HG03442 (cell line): Measurements from ENCODE around the gene SEC24A.
A peak's percentile ranks its signal among the peaks of the same experiment; 100 is the strongest.
"Not testable (repeated sequence)": the region's sequence is repeated elsewhere in the genome, so short reads cannot be mapped to it uniquely, and the experiment has no call there.

Source experiments
- ATAC-seq: cut with Tn5 transposase; IDR thresholded peaks from one replicate; pipeline ENCODE4 v1.9.1; 2021; ENCODE audit warnings: mild to moderate bottlenecking, moderate library complexity; ENCODE audit not compliant: unreplicated experiment

The SEC24A gene

DNA sequence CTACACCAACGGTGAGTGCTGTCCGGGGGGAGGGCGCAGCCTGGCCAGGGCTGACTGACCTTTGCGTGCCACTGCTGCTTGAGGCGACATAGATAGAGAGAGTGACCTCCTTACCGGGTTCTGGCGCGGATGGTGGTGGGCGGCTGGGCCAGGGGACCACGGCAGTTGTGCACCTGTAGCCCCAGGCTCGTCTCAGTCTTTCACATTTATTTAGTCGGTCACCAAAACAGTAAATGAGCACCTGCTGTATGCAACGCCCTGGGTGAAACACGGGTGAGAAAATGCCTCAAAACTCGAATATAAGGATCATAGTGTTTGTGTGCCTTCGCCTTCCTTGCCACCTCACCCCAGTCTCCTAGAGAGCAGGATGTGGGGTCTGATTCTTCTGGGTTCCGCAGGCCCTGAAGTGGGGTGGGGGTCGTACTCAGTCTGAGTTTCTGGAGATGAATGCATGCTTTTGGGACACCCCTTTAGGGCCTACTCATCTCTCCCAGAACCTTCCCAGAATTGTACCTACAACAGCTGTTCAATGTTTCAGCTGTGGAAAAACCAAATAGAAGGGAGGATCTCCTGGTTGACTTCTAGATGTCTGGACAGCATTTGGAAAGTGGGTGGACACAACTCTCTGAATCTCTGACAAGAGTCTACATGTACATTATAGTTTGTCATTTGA lies 714 bp downstream of the SEC24A start:
- peak; percentile 16 for ATAC-seq

DNA sequence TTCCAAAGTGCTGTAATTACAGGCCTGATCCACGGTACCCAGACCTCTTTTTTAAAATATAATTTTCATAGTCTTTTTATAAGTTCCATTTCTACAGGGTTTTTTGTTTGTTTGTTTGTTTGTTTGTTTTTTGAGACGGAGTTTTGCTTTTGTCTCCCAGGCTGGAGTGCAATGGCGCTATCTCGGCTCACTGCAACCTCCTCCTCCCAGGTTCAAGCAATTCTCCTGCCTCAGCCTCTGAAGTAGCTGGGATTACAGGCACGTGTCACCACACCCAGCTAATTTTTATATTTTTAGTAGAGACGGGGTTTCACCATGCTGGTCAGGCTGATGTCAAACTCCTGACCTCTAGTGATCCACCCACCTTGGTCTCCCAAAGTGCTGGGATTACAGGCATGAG lies 2.1 kb downstream of the SEC24A start:
- ATAC-seq, result not testable (repeated sequence)

DNA sequence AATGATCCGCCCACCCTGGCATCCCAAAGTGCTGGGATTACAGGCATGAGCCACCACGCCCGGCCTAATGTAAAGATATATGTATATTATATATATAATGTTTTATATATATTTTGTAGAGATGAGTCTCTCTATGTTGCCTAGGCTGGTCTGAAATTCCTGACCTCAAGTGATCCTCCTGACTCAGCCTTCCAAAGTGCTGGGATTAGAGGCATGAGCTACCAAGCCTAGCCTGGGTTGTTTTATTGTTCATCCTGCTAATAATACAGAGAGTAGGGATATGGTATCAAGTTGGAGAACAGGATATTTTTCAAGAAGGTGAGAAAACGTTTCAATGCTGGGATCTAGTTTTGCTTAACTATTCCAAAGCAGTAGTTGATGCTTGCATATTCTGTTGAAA lies 2.9 kb downstream of the SEC24A start:
- ATAC-seq, result no peak

DNA sequence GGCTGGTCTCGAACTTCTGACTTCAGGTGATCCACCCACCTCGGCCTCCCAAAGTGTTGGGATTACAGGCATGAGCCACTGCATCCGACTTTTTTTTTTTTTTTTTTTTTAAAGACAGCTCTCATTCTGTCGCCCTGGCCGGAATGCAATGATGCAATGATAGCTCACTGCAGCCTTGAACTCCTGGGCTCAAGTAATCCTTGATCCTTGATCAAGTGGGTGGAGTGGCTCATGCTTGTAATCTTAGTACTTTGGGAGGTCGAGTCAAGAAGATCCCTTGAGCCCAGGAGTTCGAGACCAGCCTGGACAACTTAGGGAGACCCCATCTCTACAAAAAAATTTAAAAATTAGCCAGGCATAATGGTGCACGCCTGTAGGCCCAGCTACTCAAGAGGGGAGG lies 8.1 kb downstream of the SEC24A start:
- ATAC-seq, result no peak

DNA sequence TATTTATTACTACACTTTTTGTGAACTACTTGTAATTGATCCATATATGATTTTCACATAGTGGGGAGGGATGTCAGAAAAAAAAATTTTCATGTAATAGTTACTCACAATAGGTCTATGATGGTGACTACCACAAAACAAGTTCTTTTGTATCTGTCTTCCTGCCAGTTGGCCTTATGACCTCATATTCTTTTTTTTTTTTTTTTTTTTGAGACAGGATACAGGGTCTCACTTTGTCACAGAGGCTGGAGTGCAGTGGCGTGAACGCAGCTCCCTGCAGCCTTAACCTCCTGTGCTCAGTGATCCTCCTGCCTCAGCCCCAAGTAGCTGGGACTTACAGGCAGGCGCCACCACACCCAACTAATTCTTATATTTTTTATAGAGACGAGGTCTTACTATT lies 10.9 kb downstream of the SEC24A start:
- no peak for ATAC-seq

DNA sequence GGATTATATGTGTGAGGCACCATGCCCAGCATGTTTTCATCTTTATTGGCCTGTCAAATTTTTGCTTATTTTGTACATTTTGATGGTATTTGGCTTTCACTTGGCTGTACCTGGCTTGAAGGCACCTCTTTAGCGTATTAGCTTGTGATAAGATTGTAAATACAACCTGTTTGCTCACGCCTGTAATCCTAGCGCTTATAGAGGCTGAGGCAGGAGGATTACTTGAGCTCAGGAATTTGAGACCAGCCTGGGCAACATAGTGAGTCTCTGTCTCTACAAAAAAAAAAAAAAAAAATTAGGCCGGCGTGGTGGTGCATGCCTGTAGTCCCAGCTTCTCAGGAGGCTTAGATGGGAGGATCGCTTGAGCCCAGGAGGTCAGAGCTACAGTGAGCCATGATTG lies 11.3 kb downstream of the SEC24A start:
- no peak for ATAC-seq

DNA sequence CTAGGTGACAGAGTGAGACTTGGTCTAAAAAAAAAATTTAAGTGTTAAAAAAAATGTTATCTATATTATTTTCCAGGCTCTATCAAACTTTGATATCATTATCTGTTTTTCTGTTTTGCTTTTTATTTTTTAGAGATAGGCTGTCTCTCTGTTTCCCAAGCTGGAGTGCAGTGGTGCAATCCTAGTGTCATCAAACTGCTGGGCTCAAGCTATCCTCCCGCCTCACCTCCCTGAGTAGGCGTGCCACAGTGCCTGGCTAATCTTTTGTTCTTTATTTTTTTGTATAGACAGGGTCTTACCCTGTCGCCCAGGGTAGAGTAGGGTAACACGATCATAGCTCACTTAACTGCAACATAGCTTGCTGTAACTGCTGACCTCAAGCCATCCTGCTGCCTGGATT lies 14.4 kb downstream of the SEC24A start:
- ATAC-seq, result no peak

DNA sequence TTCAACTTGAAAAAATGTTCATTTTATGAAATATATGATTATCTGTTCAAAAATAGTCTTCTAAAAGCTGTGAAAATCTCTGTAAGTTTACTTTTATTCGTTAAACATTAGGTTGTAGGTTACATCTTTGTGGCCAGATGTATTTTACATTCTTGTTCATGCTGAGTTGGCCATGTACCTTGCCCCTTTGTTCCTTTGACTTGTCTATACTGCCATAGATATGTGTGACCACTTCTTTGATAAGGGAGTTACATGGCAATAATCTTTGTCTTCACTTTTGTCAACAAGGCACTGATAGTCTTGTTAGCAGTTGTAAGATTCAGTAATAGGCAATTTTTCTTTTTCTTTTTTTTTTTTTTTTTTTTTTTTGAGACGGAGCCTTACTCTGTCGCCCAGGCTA lies 15.9 kb downstream of the SEC24A start:
- no peak for ATAC-seq

DNA sequence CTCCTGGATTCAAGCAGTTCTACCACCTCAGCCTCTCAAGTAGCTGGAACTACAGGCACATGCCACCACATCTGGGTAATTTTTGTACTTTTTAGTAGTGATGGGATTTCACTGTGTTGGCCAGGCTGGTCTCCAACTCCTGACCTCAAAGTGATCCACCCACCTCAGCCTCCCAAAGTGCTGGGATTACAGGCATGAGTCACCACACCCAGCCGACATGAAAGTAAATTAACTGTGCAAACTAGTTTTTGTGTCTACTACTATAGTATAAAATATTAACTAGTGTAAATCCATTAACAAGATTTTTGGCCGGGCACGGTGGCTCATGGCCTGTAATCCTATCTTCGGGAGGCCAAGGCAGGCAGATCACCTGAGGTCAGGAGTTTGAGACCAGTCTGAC lies 25.0 kb downstream of the SEC24A start:
- ATAC-seq, result not testable (repeated sequence)

DNA sequence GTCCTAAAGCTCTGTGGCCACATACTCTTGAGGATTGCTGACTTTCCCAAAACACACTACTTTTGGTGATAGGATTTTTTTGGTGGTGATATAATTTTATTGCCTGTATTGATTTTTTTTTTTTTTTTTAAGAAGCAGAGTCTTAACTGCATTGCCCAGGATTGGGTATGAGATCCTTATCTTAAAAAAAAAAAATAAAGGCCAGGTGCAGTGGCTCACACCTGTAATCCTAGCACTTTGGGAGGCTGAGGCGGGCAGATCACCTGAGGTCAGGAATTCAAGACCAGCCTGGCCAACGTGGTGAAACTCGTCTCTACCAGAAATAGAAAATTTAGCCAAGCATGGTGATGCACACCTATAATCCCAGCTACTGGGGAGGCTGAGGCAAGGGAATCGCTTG lies 28.8 kb downstream of the SEC24A start:
- ATAC-seq, result not testable (repeated sequence)

DNA sequence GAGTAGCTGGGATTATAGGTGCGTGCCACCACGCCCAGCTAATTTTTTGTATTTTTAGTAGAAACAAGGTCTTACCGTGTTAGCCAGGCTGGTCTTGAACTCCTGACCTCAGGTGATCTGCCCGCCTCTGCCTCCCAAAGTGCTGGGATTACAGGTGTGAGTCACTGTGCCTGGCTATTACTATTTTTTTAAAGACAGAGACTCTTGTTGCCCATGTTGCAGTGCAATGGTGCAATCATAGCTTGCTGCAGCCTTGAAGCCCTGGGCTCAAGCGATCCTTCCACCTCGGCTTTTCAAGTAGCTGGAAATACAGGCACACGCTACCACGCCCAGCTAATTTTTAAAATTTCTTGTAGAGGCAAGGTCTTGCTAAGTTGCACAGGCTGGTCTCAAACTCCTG lies 41.6 kb downstream of the SEC24A start:
- not testable (repeated sequence) for ATAC-seq

DNA sequence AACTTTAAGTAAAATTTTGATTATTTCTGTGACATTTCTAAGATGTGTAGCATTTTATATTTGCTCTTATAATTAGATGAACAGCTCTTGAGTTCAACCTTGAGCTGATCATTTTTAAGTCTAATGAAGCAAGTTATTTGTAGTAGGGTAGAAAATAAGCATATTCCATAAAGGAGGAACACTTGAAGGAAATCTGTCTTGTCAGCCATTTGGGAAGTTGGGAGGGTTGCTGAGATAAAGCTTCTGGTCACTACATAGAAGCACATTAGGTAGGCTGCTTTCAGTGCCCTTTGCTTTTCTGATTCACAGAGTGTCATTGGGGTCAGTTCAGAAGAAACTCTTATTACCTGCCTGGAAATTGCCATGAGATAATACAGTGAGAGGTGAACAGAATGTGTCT lies 44.1 kb downstream of the SEC24A start:
- no peak for ATAC-seq

DNA sequence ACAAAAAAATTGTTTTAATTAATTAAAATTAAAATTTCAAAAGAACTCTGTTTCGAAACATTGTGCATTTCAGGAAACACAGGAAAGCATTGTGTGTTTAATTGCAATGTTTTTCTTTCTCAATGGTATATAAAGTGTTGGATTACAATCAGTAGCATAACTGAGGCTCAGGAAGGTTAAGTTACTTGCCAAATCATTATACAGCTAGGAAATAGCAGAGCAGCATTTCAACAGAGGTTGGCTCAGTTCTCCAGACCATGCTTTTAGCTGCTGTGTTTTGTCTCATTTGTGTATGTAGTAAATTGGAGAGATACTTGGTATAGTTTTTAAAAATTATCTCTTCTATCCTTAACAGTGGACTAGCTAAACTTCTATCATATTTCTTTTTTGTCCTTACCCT lies 59.7 kb downstream of the SEC24A start:
- ATAC-seq, result no peak

DNA sequence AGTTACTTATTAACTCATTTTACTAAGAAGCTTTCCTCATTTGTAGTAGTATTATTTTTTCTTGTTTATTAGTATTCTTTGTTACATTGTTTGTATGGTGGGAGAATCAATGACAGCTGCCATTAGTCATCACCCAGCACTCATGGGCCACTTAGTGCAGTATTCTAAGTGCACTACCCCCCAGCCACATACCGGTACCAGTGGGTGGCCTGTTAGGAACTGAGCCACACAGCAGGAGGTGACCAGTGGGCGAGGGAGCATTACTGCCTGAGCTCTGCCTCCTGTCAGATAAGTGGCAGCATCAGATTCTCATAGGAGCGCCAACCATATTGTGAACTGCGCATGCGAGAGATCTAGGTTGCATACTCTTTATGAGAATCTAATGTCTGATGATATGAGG lies 65.5 kb downstream of the SEC24A start:
- ATAC-seq, result no peak

DNA sequence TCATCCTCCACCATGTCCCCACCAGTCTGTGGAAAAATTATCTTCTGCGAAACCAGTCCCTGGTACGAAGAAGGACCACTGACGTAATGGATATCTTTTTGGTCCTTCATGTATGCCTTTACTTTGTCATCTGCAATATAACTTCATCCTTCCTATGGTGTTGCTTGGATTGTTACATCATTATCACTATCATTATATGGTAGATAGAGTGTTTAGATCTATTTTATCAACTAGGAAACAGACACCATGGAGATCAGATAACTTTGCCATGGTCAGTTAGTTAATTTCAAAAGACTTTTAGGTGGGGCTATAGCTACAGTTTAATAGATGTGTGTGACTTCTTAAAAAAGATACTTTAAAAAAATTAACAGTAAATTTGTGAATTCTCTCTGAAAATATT lies 66.0 kb downstream of the SEC24A start:
- ATAC-seq, result no peak

DNA sequence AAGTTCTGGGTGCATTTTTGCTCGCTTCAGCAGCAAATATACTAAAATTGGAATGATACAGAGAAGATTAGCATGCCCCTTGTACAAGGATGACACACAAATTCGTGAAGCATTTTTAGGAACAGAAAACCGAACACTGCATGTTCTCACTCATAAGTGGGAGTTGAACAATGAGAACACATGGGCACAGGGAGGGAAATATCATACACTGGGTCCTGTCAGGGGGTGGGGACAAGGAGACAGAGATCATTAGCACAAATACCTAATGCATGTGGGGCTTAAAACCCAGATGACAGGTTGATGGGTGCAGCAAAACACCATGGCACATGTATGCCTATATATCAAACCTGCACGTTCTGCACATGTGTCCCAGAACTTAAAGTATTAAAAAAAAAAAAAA lies 66.9 kb downstream of the SEC24A start:
- not testable (repeated sequence) for ATAC-seq

DNA sequence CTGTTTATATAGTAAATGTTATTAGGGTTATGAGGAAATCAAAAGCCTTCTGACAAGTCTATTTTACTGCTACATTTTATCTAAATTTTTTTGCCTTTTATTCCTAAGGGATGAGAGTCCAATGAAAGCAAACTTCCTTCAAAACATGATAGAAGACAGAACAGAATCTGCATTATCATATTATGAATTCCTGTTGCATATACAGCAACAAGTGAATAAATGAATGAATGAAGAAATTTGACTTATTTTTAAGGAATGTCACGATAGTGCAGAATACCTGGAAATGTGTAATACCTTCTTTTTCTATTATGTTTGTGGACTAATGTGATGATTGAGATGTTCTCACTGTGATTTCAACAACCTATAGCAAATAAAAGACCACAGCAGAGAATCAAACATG lies 76.3 kb downstream of the SEC24A start:
- no peak for ATAC-seq

DNA sequence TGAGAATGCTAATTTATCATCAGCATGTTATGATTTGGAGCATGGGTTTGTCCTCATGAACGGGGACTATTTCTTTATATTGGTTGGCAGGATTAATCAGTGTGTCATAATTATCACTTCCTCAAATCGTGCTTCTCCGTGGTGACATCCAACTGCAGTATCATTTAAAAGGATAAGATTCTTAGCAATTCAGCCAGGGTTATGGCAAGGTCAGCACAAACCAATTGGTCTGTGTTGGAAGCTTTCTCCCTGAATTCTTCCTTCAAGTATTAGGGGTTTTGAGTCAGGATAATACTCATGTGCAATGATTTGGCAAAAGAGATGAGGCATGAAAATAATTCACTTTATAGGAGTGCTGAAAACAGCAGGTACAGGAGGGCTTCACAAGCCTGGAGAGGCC lies 84.2 kb downstream of the SEC24A start:
- ATAC-seq, result no peak

DNA sequence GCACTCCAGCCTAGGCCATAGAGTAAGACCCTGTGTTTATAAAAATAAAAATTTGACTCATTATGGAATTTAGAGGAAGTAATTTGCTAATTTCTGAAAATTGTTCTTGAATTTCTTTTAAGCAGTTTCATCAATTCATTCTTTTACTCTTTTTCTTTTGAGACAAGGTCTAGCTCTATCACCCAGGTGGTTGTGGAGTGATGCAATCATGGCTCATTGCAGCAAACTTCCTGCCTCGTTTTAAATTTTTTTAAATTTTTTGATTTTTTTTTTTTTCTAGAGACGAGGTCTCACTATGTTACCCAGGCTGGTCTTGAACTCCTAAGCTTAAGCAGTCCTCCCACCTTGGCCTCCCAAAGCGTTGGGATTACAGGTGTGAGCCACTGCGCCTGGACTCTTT lies 86.7 kb downstream of the SEC24A start:
- no peak for ATAC-seq

DNA sequence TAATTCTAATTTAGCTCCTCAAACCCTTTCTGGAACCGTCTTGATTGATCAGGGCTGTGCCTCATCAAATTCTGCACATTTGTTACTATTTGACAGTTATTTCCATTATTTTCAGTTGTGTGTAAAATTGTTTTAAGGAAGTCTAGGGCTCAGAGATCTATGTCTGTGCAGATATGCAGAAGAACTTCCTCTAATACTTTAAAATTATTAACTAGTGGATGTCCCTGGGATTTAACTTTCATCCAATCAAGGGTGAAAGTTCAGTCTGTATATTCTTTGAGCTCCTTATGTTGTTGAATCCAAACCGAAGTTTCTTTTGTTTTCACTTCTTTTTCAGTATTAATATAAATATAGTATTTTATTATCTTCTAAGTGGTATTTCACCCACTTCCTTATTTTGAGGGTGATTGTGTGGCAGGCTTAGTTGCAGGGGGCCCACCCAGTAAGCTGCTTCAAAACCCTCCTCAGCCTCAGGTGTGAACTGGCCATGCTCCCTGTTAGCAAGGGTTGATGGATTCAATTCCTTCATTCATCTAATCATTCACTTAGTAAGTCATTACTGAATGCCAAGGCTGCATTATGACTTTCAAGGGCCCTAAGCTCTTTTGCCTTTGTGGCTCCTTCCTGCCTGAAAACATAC lies 87.7 kb downstream of the SEC24A start:
- ATAC-seq, result no peak

DNA sequence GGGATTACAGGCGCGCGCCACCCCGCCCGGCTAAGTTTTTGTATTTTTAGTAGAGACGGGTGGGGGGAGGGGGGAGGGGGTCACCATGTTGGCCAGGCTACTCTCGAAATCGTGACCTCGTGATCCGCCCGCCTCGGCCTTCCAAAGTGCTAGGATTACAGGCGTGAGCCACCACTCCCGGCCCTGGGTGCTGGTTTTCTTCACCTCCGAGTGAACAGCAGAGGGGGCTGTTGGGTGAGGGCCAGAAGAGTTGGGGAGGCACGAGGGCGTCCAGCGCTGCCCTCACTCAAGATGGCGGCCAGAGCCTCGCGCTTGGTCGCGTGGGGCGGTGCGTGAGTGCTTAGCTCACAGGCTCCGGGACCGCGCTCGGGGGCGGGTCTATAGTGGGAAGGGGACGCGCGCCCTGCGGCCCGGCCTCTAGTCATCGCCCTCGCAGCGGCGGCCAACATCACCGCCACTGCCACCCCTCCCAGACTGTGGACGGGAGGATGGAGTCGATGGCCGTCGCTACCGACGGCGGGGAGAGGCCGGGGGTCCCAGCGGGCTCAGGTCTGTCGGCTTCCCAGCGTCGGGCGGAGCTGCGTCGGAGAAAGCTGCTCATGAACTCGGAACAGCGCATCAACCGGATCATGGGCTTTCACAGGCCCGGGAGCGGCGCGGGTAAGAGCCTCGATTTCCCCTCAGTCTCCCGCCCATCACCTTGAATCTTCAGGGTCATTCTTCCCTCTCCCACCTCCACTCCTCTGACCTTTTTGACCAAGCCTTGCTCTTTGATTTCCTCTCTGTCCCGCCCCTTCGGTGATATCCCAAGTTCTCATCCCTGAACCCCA lies 89.8 kb downstream of the SEC24A start, which contains the start of gene CAMLG:
TSS of gene CAMLG (plus strand) at position 416 of the 830 bp plus-strand sequence. CDS start at position 489, 73 bp downstream.
- peak; percentile 93 for ATAC-seq
